Measurements from ENCODE around the gene SLC16A4. TPM values are rescaled to one million over a fixed set of nuclear protein-coding genes. Genes with fewer than 3 reads are reported as not detected.

The SLC16A4 gene
- total RNA-seq, 1 donor from 2014 or later = 0.96 TPM

DNA sequence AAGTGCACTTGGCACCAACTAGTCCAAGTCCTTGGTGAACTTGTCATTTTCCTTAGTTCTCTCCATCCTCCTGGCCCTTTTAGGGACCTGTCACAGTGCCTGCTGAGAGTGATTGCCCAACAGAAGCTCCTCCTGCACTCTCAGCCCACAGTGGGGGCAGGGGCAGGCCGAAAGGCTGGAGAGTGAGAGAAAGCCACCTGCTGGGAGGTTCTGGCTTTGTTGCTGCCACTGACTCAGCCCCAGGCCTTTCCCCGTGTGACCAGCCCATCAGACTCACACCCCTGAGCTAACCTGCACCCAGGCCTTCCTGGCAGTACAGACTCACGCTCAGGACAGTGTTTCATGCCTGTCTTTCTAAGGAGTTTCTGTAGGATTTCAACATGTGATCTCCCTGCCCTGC is 43.0 kb upstream of the SLC16A4 start:
- no peaks in the 10 kb centered on the region for H3K36me3 Mint-ChIP-seq (ENCODE audit: low read depth)
- DNase-seq (ENCODE audit: low read depth, low spot score) = no peak
- H3K27me3 Mint-ChIP-seq (ENCODE audit: low read depth) = peaks cover 21% of the 10 kb centered on the region
- TF ChIP-seq, protein P1, sequence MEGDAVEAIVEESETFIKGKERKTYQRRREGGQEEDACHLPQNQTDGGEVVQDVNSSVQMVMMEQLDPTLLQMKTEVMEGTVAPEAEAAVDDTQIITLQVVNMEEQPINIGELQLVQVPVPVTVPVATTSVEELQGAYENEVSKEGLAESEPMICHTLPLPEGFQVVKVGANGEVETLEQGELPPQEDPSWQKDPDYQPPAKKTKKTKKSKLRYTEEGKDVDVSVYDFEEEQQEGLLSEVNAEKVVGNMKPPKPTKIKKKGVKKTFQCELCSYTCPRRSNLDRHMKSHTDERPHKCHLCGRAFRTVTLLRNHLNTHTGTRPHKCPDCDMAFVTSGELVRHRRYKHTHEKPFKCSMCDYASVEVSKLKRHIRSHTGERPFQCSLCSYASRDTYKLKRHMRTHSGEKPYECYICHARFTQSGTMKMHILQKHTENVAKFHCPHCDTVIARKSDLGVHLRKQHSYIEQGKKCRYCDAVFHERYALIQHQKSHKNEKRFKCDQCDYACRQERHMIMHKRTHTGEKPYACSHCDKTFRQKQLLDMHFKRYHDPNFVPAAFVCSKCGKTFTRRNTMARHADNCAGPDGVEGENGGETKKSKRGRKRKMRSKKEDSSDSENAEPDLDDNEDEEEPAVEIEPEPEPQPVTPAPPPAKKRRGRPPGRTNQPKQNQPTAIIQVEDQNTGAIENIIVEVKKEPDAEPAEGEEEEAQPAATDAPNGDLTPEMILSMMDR (conservative IDR thresholded peaks at IDR 0.05) = peak; percentile 28
- H3K9me3 Mint-ChIP-seq = no peaks in the 10 kb centered on the region
- H3K27ac Mint-ChIP-seq (ENCODE audit: unreplicated experiment) = no peak overlapping the region
- no peak overlapping the region for H3K4me3 Mint-ChIP-seq
- H3K4me1 Mint-ChIP-seq = peaks cover 18% of the 10 kb centered on the region

DNA sequence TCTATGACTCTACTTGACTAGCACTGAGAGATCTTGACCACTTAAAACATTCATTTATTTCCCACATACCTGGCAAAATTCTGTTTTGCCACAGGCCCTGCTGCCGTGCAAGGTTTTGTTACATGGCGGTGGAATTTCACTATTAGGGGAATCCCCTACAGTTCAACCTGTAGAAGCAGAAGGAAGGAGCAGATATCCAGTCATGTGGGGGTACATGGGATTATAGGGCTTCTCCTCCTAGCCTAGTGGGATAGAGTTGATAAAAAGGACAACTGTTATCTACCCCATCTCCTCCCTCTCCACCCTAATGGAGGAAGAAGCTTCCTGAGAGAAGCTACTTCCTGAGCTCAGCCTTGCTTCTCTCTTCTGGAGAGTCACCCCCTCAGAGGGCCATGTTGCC is 42.4 kb upstream of the SLC16A4 start:
- no peak overlapping the region for H3K4me3 Mint-ChIP-seq
- DNase-seq (ENCODE audit: low read depth, low spot score) = no peak
- no peaks in the 10 kb centered on the region for H3K36me3 Mint-ChIP-seq (ENCODE audit: low read depth)
- no peaks in the 10 kb centered on the region for H3K9me3 Mint-ChIP-seq
- peaks cover 18% of the 10 kb centered on the region for H3K4me1 Mint-ChIP-seq
- peaks cover 21% of the 10 kb centered on the region for H3K27me3 Mint-ChIP-seq (ENCODE audit: low read depth)
- TF ChIP-seq, protein P1 (conservative IDR thresholded peaks at IDR 0.05) = no peak
- H3K27ac Mint-ChIP-seq (ENCODE audit: unreplicated experiment) = no peak overlapping the region

DNA sequence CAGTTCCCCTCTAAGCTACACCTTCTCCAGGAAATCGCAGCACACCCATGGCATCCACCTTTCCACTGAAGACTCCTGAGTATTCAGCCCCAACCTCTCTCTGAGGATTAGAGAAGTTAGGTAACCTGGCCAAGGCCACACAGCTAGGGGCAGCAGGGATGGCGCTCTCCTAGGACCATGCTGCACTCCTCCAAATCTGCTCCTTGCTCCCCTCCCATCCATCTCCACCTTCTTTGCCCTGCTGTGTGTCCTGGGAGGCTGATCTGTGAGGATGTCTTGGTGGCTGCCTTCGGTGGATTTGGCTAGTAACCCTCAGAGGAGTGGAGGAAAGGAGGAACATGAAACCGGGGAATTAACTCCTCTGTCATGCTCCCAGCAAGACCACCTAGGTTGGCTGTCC is 40.1 kb upstream of the SLC16A4 start:
- TF ChIP-seq, protein P1 (conservative IDR thresholded peaks at IDR 0.05) = no peak
- no peak overlapping the region for H3K4me3 Mint-ChIP-seq
- H3K9me3 Mint-ChIP-seq = no peaks in the 10 kb centered on the region
- peaks cover 10% of the 10 kb centered on the region for H3K4me1 Mint-ChIP-seq
- peaks cover 21% of the 10 kb centered on the region for H3K27me3 Mint-ChIP-seq (ENCODE audit: low read depth)
- no peaks in the 10 kb centered on the region for H3K36me3 Mint-ChIP-seq (ENCODE audit: low read depth)
- H3K27ac Mint-ChIP-seq (ENCODE audit: unreplicated experiment) = peak overlapping the region; percentile 65
- no peak for DNase-seq (ENCODE audit: low read depth, low spot score)

DNA sequence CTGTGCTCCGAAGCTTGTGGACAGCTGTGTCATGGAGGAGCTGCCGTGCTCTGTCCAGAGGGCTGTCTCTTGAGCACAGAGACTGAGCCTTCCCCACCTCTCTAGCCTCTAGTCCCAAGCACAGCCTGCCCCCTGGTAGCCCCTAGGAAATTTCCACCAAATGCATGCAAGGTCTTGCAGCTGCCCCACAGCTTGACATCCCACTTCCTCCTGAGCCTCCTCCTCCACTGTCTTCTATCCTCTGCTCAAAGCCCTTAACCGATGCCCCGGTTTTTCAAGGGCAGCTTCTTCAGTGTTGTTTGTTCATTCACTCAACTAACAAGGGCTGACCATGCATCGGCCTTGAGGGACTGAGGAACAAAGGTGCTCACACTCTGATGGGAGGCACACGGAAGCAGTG is 39.5 kb upstream of the SLC16A4 start:
- Mint-ChIP-seq H3K36me3 (ENCODE audit: low read depth) (no peaks in the 10 kb centered on the region), H3K9me3 (no peaks in the 10 kb centered on the region), H3K27me3 (ENCODE audit: low read depth) (peaks cover 21% of the 10 kb centered on the region), H3K4me3 (no peak overlapping the region), H3K27ac (ENCODE audit: unreplicated experiment) (no peak overlapping the region), H3K4me1 (peaks cover 8% of the 10 kb centered on the region)
- DNase-seq (ENCODE audit: low read depth, low spot score) = no peak
- TF ChIP-seq, protein P1 (conservative IDR thresholded peaks at IDR 0.05) = no peak

DNA sequence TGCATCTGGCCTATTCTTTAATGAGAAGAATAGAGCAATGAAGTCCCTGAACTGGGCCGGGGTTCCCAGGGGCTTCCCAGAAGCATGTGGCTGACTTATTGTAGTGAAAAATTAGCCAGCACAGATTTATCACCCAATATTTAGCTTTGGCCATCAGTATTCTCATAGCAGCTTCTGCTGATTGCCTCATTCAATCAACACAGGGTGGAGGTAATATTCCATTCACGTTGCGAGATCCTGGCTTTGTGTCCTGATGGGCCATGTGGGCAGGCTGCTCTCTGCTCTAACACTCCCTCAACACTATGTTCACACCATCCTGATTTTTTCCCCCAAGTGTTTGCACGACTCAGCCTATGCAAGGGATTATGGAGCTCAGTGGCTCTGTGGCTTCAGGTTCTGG is 38.1 kb upstream of the SLC16A4 start:
- no peak for DNase-seq (ENCODE audit: low read depth, low spot score)
- Mint-ChIP-seq H3K36me3 (ENCODE audit: low read depth) (no peaks in the 10 kb centered on the region), H3K4me3 (no peak overlapping the region), H3K4me1 (peaks cover 5% of the 10 kb centered on the region), H3K9me3 (no peaks in the 10 kb centered on the region), H3K27ac (ENCODE audit: unreplicated experiment) (no peak overlapping the region), H3K27me3 (ENCODE audit: low read depth) (peaks cover 21% of the 10 kb centered on the region)
- TF ChIP-seq, protein P1 (conservative IDR thresholded peaks at IDR 0.05) = no peak

DNA sequence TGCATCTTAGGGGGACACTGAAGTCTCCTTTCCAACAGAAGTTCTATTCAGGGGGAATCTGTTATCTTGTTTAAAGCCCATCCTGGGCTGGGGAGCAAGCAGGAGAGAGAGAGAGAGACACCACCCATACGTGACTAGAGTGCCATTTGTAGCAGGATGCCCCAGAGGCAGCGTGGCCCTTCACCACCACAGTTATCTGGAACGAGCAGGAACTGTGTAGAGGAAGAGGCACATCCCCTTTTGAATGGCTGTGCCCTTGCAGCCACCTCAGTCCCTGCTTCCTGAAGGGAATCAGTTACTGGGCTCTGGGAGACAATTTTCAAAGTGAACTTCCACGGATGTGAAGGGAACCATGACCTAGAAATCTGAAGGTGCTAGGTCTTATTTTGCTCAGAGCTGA is 36.0 kb upstream of the SLC16A4 start:
- TF ChIP-seq, protein P1 (conservative IDR thresholded peaks at IDR 0.05) = no peak
- peaks cover 24% of the 10 kb centered on the region for H3K27me3 Mint-ChIP-seq (ENCODE audit: low read depth)
- no peaks in the 10 kb centered on the region for H3K36me3 Mint-ChIP-seq (ENCODE audit: low read depth)
- no peak for DNase-seq (ENCODE audit: low read depth, low spot score)
- H3K27ac Mint-ChIP-seq (ENCODE audit: unreplicated experiment) = no peak overlapping the region
- no peaks in the 10 kb centered on the region for H3K9me3 Mint-ChIP-seq
- no peak overlapping the region for H3K4me3 Mint-ChIP-seq
- no peaks in the 10 kb centered on the region for H3K4me1 Mint-ChIP-seq
